Epidermal melanocyte (primary cell): ENCODE measurements around the gene REEP5.

Source experiments
- DNase-seq: peaks from one replicate; pipeline ENCODE4 v3.0.0; 2011; ENCODE audit warnings: low spot score; ENCODE audit not compliant: insufficient read length

Gene REEP5

DNA sequence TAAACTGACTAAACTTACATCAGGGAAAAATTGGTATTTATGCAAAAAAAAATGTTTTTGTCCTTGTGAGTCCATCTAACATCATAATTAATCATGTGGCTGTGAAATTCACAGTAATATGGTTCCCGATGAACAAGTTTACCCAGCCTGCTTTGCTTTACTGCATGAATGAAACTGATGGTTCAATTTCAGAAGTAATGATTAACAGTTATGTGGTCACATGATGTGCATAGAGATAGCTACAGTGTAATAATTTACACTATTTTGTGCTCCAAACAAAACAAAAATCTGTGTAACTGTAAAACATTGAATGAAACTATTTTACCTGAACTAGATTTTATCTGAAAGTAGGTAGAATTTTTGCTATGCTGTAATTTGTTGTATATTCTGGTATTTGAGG, 77.5 kb downstream of the REEP5 start:
- no peak for DNase-seq

DNA sequence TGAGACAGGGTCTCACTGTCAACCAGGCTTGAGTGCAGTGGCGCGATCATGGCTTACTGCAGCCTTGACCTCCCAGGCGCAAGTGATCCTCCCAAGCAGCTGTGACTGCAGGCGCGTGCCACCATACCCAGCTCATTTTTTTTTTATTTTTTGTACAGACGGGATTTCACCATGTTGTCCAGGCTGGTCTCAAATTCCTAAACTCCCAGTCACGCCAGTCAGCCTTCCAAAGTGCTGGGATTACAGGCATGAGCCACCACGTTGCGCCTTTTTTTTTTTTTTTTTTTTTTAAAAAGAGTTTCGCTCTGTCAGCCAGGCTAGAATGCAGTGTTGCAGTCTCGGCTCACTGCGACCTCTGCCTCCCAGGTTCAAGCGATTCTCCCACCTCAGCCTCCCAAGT, 88.1 kb downstream of the REEP5 start:
- DNase-seq, result no peak

DNA sequence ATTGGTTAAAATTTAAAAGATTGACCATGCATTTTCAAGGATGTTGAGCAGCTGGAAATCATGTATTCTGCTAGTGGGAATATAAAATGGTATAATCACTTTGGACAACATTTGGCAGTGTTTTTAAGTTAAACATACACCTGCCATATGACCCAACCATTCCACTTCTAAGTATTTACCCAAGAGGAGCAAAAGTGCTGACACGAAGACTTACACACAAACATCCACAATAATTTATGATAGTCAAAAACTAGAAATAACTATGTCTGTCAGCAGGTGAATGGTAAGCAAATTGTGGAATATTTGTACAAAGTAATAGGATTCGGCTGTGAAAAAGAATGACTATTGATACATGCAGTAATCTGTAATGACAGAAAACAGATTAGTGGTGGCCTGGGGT, 91.6 kb downstream of the REEP5 start:
- no peak for DNase-seq
